A549 (cell line): ENCODE measurements around the gene PTHLH. TPM values are rescaled to one million over a fixed set of nuclear protein-coding genes. Genes with fewer than 3 reads are reported as not detected.

ENCODE experiments used
- ATAC-seq, 2 experiments: fragments of 200-7000 bp in 1 of 2; fragments of >200 bp in 1 of 2; cut with Nextera tagmentation in 1 of 2; cut with Tn5 transposase in 1 of 2; 3 replicates each; pipeline versions ENCODE4 v1.8.0 to v1.9.1; 2018 to 2020; ENCODE audit warnings: mild to moderate bottlenecking in 1 of 2, moderate library complexity in 1 of 2
- CTCF ChIA-PET: fragments of 300-600 bp; sonication (Branson Sonifier 250); formaldehyde crosslinking; extraction: SDS; loops from one replicate; lab custom pipeline; 2021; ENCODE audit warnings: antibody characterized with exemption, inconsistent platforms; lab: Yijun Ruan, JAX
- POLR2A ChIA-PET: fragments of 350-600 bp; formaldehyde crosslinking; extraction: SDS; loops from one replicate; lab custom pipeline; 2021; ENCODE audit warnings: antibody characterized with exemption, inconsistent platforms; lab: Yijun Ruan, JAX
- DNase-seq, 2 experiments: peaks; one replicate each; pipeline versions ENCODE4 v3.0.0 to v3.0.0-alpha.2; 2011 to 2016; ENCODE audit warnings: low read depth in 1 of 2, low spot score in 1 of 2
- FAIRE-seq: peaks from 2 replicates; lab custom pipeline; 2011; peaks lifted over from hg19 to GRCh38; lab: Jason Lieb, UNC
- H3K27ac ChIP-seq, 2 experiments: fragments of >200 bp; sonication (Bioruptor Twin); formaldehyde crosslinking; 3 replicates each; pipeline ENCODE4 v1.5.1; 2016 to 2017
- H3K4me1 ChIP-seq: fragments of >200 bp; sonication (Bioruptor Twin); formaldehyde crosslinking; 3 replicates; pipeline ENCODE4 v1.6.1; 2016
- H3K4me2 ChIP-seq: fragments of >200 bp; sonication (Bioruptor Twin); formaldehyde crosslinking; 3 replicates; pipeline ENCODE4 v1.6.1; 2016
- H3K4me3 ChIP-seq: fragments of >200 bp; sonication (Bioruptor Twin); formaldehyde crosslinking; 3 replicates; pipeline ENCODE4 v1.5.1; 2016
- H3K9me3 ChIP-seq: fragments of >200 bp; sonication (Bioruptor Twin); formaldehyde crosslinking; 3 replicates; pipeline ENCODE4 v1.6.1; 2016
- CHD2 ChIP-seq: fragments of 150-350 bp; IDR thresholded peaks from 2 replicates; pipeline ENCODE4 v1.6.1; 2014; ENCODE audit warnings: low read length; ENCODE audit not compliant: partially characterized antibody
- EHF ChIP-seq: fragments of 250-450 bp; sonication (Bioruptor Pico); IDR thresholded peaks from 2 replicates; pipeline ENCODE4 v1.5.0; 2020; ENCODE audit warnings: mild to moderate bottlenecking
- EP300 ChIP-seq, 2 experiments: fragments of >200 bp; sonication (Bioruptor Twin); formaldehyde crosslinking; IDR thresholded peaks; 2 replicates in 1 of 2; 3 replicates in 1 of 2; pipeline ENCODE4 v1.6.1; 2016 to 2017
- FOSL2 ChIP-seq, 2 experiments: fragments of 450-650 bp in 1 of 2; fragments of >200 bp in 1 of 2; sonication (Bioruptor Twin) in 1 of 2; formaldehyde crosslinking; IDR thresholded peaks; 2 replicates each; pipeline versions ENCODE4 v1.5.0 to v1.6.1; 2016 to 2020; ENCODE audit warnings: mild to moderate bottlenecking in 1 of 2, moderate library complexity in 1 of 2
- FOXS1 ChIP-seq: fragments of 250-450 bp; sonication (Bioruptor Pico); IDR thresholded peaks from 2 replicates; pipeline ENCODE4 v1.5.0; 2020; ENCODE audit warnings: mild to moderate bottlenecking, moderate library complexity
- GATA3 ChIP-seq: IDR thresholded peaks from 2 replicates; pipeline ENCODE4 v1.6.1; 2012; ENCODE audit warnings: borderline replicate concordance
- HDAC2 ChIP-seq: fragments of 200-600 bp; sonication (generic); IDR thresholded peaks from 2 replicates; pipeline ENCODE4 v1.6.1; 2016
- HEYL ChIP-seq: fragments of 250-450 bp; sonication (Bioruptor Pico); IDR thresholded peaks from 2 replicates; pipeline ENCODE4 v1.8.0; 2021; ENCODE audit warnings: mild to moderate bottlenecking, moderate library complexity
- HOXB13 ChIP-seq: fragments of 250-450 bp; sonication (Bioruptor Pico); IDR thresholded peaks from 2 replicates; pipeline ENCODE4 v1.5.0; 2020; ENCODE audit warnings: low read depth, mild to moderate bottlenecking, moderate library complexity
- JUN ChIP-seq, 2 experiments: fragments of >200 bp; sonication (Bioruptor Twin); formaldehyde crosslinking; IDR thresholded peaks; 2 replicates in 1 of 2; 3 replicates in 1 of 2; pipeline ENCODE4 v1.6.1; 2016 to 2017
- JUNB ChIP-seq: fragments of >200 bp; sonication (Bioruptor Twin); formaldehyde crosslinking; IDR thresholded peaks from 2 replicates; pipeline ENCODE4 v1.6.1; 2016
- KDM5A ChIP-seq: fragments of 200-600 bp; sonication (generic); IDR thresholded peaks from 2 replicates; pipeline ENCODE4 v1.6.1; 2016; ENCODE audit warnings: antibody characterized with exemption, mild to moderate bottlenecking
- MAFK ChIP-seq: fragments of 450-650 bp; IDR thresholded peaks from 2 replicates; pipeline ENCODE4 v1.6.1; 2014; ENCODE audit not compliant: partially characterized antibody
- NFE2L2 ChIP-seq: fragments of 150-350 bp; conservative IDR thresholded peaks from 2 replicates; pipeline ENCODE4 v1.6.1; 2014; ENCODE audit warnings: low read length
- PBX3 ChIP-seq: IDR thresholded peaks from 2 replicates; pipeline ENCODE4 v1.6.1; 2012
- PHF8 ChIP-seq: fragments of 200-600 bp; sonication (generic); IDR thresholded peaks from 2 replicates; pipeline ENCODE4 v1.6.1; 2016; ENCODE audit warnings: low read depth, mild to moderate bottlenecking, antibody characterized with exemption, moderate library complexity, borderline replicate concordance
- POLR2A ChIP-seq: IDR thresholded peaks from 2 replicates; pipeline ENCODE4 v1.6.1; 2012; ENCODE audit warnings: mild to moderate bottlenecking, low read length
- RAD21 ChIP-seq, 2 experiments: fragments of >200 bp in 1 of 2; sonication (Bioruptor Twin) in 1 of 2; formaldehyde crosslinking in 1 of 2; IDR thresholded peaks in 1 of 2; conservative IDR thresholded peaks in 1 of 2; 2 replicates in 1 of 2; 3 replicates in 1 of 2; pipeline ENCODE4 v1.6.1; 2012 to 2018; ENCODE audit warnings: inconsistent platforms in 1 of 2
- RFX5 ChIP-seq: fragments of 450-650 bp; IDR thresholded peaks from 2 replicates; pipeline ENCODE4 v1.7.1; 2014; ENCODE audit warnings: antibody characterized with exemption, mild to moderate bottlenecking, moderate library complexity
- SMC3 ChIP-seq: fragments of >200 bp; sonication (Bioruptor Twin); formaldehyde crosslinking; IDR thresholded peaks from 3 replicates; pipeline ENCODE4 v1.6.1; 2018; ENCODE audit warnings: inconsistent platforms
- SREBF2 ChIP-seq: fragments of 450-650 bp; IDR thresholded peaks from 2 replicates; pipeline ENCODE4 v1.6.1; 2014; ENCODE audit warnings: mild to moderate bottlenecking, moderate library complexity
- ZC3H11A ChIP-seq: fragments of 450-650 bp; IDR thresholded peaks from 2 replicates; pipeline ENCODE4 v1.6.1; 2014; ENCODE audit warnings: antibody characterized with exemption, mild to moderate bottlenecking
- ZSCAN20 ChIP-seq: fragments of 250-450 bp; sonication (Bioruptor Pico); IDR thresholded peaks from 2 replicates; pipeline ENCODE4 v1.8.0; 2022; ENCODE audit warnings: mild to moderate bottlenecking, moderate library complexity
- WGBS: methylation state at CpG from one replicate; pipeline ENCODE4 v1.1.6; 2017; ENCODE audit errors: missing lambda C conversion rate; 5-methylcytosine and 5-hydroxymethylcytosine counted together
- polyA plus RNA-seq, 4 experiments: library from polyadenylated mRNA; depleted of rRNA in 3 of 4; stranded (reverse); fragments of >200 nt; fragmentation: RNase III in 1 of 4; extraction: RNeasy Plus Mini Kit Qiagen cat#74134 plus additional on column Dnase treatment in 1 of 4; gene quantifications; 2 replicates in 3 of 4; 3 replicates in 1 of 4; pipeline ENCODE4 v1.2.3, GENCODE V29; 2011 to 2017

The PTHLH gene
- polyA plus RNA-seq, 2 of the 4 experiments (the other 2 are of a cell fraction): 10.9 to 27.9 TPM

GRCh38 chr12:27988594-27989233 is 16.2 kb upstream of the PTHLH start:
- FAIRE-seq (no peak), DNase-seq (no peak), ATAC-seq (no peak)
- 78% methylated on average over 2 of the region's 2 CpGs for WGBS
- Histone ChIP-seq H3K9me3 (peaks cover 8% of the 10 kb centered on the region; the same call in 2 of the 3 replicates), H3K4me2 (no peak overlapping the region), H3K27ac (no peak overlapping the region), H3K4me3 (no peak overlapping the region), H3K4me1 (peaks cover 14% of the 10 kb centered on the region)
- TF ChIP-seq HOXB13 (CRISPR knock-in tag): no peak
- no peak for TF ChIP-seq ZC3H11A
- TF ChIP-seq POLR2A: no peak
- no peak for TF ChIP-seq HEYL
- TF ChIP-seq RFX5: no peak
- no peak for TF ChIP-seq PHF8
- CTCF ChIA-PET: interaction anchor here (1.0 to 1.4 kb wide), 2 partner anchors 10 to 11 kb away, joined by 3 read pairs; no protein-coding TSS in a partner anchor
- POLR2A ChIA-PET: no interaction called here

GRCh38 chr12:27987331-27987730 is 14.8 kb upstream of the PTHLH start:
- Histone ChIP-seq H3K27ac (no peak overlapping the region), H3K4me1 (peaks cover 27% of the 10 kb centered on the region), H3K4me2 (no peak overlapping the region), H3K4me3 (no peak overlapping the region), H3K9me3 (peaks cover 8% of the 10 kb centered on the region; the same call in 2 of the 3 replicates)
- CTCF ChIA-PET: interaction anchor here (0.6 to 0.7 kb wide), 3 partner anchors 13 to 982 kb away, joined by 3 to 4 read pairs (median 4); no protein-coding TSS in a partner anchor
- POLR2A ChIA-PET: no interaction called here
- 66% methylated on average over 5 of the region's 5 CpGs for WGBS
- FAIRE-seq (no peak), ATAC-seq (no peak), DNase-seq (no peak)
- TF ChIP-seq EHF (CRISPR knock-in tag): no peak
- TF ChIP-seq CHD2: no peak
- TF ChIP-seq SMC3: no peak
- TF ChIP-seq KDM5A: no peak
- TF ChIP-seq POLR2A: no peak
- TF ChIP-seq FOXS1: no peak

- ChIA-PET CTCF (interaction anchor here (1.1 to 4.7 kb wide), 5 partner anchors 10 to 189 kb away, joined by 3 to 17 read pairs (median 4); no protein-coding TSS in a partner anchor), POLR2A (interaction anchor here (0.6 to 2.2 kb wide), 4 partner anchors 11 to 207 kb away, joined by 3 to 25 read pairs (median 8); partner anchors contain the start of gene CCDC91)
- H3K9me3 ChIP-seq: no peaks in the 10 kb centered on the region
- TF ChIP-seq JUN (IDR thresholded peaks at IDR 0.05) (0 out of 5 replicates have a peak, but pooled peaks of 1 of the 2 experiments have one; percentile 17), SREBF2 (no peak), PBX3 (no peak), JUNB (peak; percentile 69), ZSCAN20 (CRISPR knock-in tag) (no peak), NFE2L2 (peak; percentile 74), FOSL2 (IDR thresholded peaks at IDR 0.05) (peak; percentile 75), FOSL2 (CRISPR knock-in tag; IDR thresholded peaks at IDR 0.05) (peak; percentile 71), EP300 (IDR thresholded peaks at IDR 0.05) (peak; percentile 36 to 53; a peak in 2 of 5 replicates), MAFK (peak; percentile 99), GATA3 (peak; percentile 83; the same call in 1 of the 2 replicates), RAD21 (conservative IDR thresholded peaks at IDR 0.05 in 1 of 2, IDR thresholded peaks at IDR 0.05 in 1 of 2) (peak in 1 of 2 experiments; percentile 30; a peak in 2 of 5 replicates), HDAC2 (no peak)
- ATAC-seq (peak; percentile 95 to 98), DNase-seq (peak; percentile 60 to 88), FAIRE-seq (no peak)
- H3K27ac ChIP-seq: peak overlapping the region; percentile 74 to 84
- H3K4me3 ChIP-seq: no peak overlapping the region
- 33% methylated on average over 2 of the region's 2 CpGs for WGBS
- peaks cover 38% of the 10 kb centered on the region for H3K4me1 ChIP-seq
- H3K4me2 ChIP-seq: peak overlapping the region; percentile 51
These were observed 11.7 kb upstream of the PTHLH start for GRCh38 chr12:27984275-27984674.
